DOHH2 (cell line): ENCODE results near the gene SUSD1.

ENCODE experiments used
- H3F3A ChIP-seq: fragments of 200-600 bp; sonication (generic), shearing (Covaris generic); 2 replicates; pipeline ENCODE4 v1.6.0; 2016; ENCODE audit warnings: antibody characterized with exemption, mild to moderate bottlenecking; ENCODE audit not compliant: control insufficient read depth, insufficient read depth
- H3K27ac ChIP-seq: fragments of 200-600 bp; sonication (generic); 2 replicates; pipeline ENCODE4 v1.5.1; 2014; ENCODE audit warnings: low read depth, mild to moderate bottlenecking, low read length, moderate library complexity
- H3K27me3 ChIP-seq: fragments of 200-600 bp; sonication (generic); 2 replicates; pipeline ENCODE4 v1.6.1; 2014; ENCODE audit warnings: mild to moderate bottlenecking, low read length, mixed read lengths; ENCODE audit not compliant: control insufficient read depth
- H3K36me3 ChIP-seq: fragments of 200-600 bp; sonication (generic); 2 replicates; pipeline ENCODE4 v1.6.1; 2014; ENCODE audit warnings: mild to moderate bottlenecking, low read length, moderate library complexity, mixed read lengths; ENCODE audit not compliant: control insufficient read depth
- H3K4me1 ChIP-seq: fragments of 200-600 bp; sonication (generic); 2 replicates; pipeline ENCODE4 v1.6.1; 2014; ENCODE audit warnings: mild to moderate bottlenecking, low read length, mixed read lengths; ENCODE audit not compliant: control insufficient read depth
- H3K4me2 ChIP-seq: fragments of 200-600 bp; sonication (generic); 2 replicates; pipeline ENCODE4 v1.6.0; 2014; ENCODE audit warnings: mild to moderate bottlenecking, low read length, moderate library complexity
- H3K4me3 ChIP-seq: fragments of 200-600 bp; sonication (generic); 2 replicates; pipeline ENCODE4 v1.5.1; 2014; ENCODE audit warnings: mild to moderate bottlenecking, low read length, mixed read lengths
- H3K79me2 ChIP-seq: fragments of 200-600 bp; sonication (generic); 2 replicates; pipeline ENCODE4 v1.6.1; 2014; ENCODE audit warnings: mild to moderate bottlenecking, low read length, mixed read lengths; ENCODE audit not compliant: control insufficient read depth
- H3K9me2 ChIP-seq: fragments of 200-600 bp; sonication (generic); replicated peaks from 2 replicates; pipeline ENCODE4 v1.6.1; 2014; ENCODE audit warnings: mild to moderate bottlenecking, low read length, mixed read lengths; ENCODE audit not compliant: control insufficient read depth
- H3K9me3 ChIP-seq: fragments of 200-600 bp; sonication (generic); 2 replicates; pipeline ENCODE4 v1.6.1; 2014; ENCODE audit warnings: antibody characterized with exemption, low read length, mixed read lengths; ENCODE audit not compliant: control insufficient read depth, insufficient read depth
- H4K20me1 ChIP-seq: fragments of 200-600 bp; sonication (generic); 2 replicates; pipeline ENCODE4 v1.6.0; 2014; ENCODE audit warnings: low read depth, mild to moderate bottlenecking, antibody characterized with exemption, low read length, moderate library complexity; ENCODE audit not compliant: control insufficient read depth, insufficient read depth
- EZH2phosphoT487 ChIP-seq: fragments of 200-600 bp; sonication (generic); IDR thresholded peaks from 2 replicates; pipeline ENCODE4 v1.6.1; 2017; ENCODE audit warnings: borderline replicate concordance, mild to moderate bottlenecking, antibody characterized with exemption, low read length, moderate library complexity, mixed read lengths
- TF ChIP-seq, protein P1 (sequence below): fragments of 200-600 bp; sonication (generic); IDR thresholded peaks from one replicate; pipeline ENCODE4 v1.5.1; 2014; ENCODE audit warnings: antibody characterized with exemption, mild to moderate bottlenecking, low read depth, low read length; ENCODE audit not compliant: poor library complexity, severe bottlenecking

The SUSD1 gene

DNA sequence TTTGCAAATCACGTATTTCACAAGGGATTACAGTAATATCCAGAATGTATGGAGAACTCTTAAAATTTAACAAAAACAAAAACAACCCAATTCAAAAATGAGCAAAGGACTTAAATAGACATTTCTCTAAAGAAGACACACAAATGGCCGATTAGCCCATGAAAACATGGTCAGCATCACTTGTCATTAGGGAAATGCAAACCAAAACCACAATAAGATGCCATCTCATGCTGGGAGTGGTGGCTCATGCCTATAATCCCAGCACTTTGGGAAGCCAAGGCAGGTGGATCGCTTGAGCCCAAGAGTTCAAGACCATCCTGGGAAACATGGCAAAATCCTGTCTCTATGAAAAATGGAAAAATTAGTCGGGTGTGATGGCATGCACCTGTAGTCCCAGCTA lies 120.2 kb downstream of the SUSD1 start:
- no peaks in the 10 kb centered on the region for H3K79me2 ChIP-seq

DNA sequence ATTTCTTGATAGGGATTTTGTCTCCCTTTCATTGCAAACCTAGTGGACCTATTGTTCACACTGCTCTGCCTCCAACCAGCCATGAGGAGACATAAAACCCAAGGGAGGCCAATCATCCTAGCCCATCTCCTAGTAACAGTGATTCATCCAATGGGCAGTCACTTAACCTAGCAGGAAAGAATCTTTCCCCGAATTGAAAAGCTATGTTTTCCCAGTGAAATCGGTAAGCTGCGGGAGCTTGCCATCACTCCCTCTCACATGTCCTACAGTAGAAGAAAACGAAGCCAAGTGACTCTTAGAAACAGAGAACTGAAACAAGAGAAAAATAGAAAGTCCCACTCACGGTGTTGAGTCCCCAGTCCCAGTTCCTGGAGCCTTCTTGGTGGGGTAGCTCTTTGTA lies 123.3 kb downstream of the SUSD1 start:
- H3K4me3 ChIP-seq = no peak overlapping the region
- no peaks in the 10 kb centered on the region for H3K27me3 ChIP-seq
- no peak overlapping the region for H3K4me2 ChIP-seq
- no peaks in the 10 kb centered on the region for H3K9me2 ChIP-seq
- peaks cover 16% of the 10 kb centered on the region for H3K4me1 ChIP-seq
- H3F3A ChIP-seq = no peaks in the 10 kb centered on the region
- H3K79me2 ChIP-seq = no peaks in the 10 kb centered on the region
- H3K36me3 ChIP-seq = no peaks in the 10 kb centered on the region
- peaks cover 12% of the 10 kb centered on the region; the same call in 1 of the 2 replicates for H3K9me3 ChIP-seq
- no peaks in the 10 kb centered on the region for H4K20me1 ChIP-seq
- no peak for TF ChIP-seq EZH2phosphoT487
- TF ChIP-seq, protein P1, sequence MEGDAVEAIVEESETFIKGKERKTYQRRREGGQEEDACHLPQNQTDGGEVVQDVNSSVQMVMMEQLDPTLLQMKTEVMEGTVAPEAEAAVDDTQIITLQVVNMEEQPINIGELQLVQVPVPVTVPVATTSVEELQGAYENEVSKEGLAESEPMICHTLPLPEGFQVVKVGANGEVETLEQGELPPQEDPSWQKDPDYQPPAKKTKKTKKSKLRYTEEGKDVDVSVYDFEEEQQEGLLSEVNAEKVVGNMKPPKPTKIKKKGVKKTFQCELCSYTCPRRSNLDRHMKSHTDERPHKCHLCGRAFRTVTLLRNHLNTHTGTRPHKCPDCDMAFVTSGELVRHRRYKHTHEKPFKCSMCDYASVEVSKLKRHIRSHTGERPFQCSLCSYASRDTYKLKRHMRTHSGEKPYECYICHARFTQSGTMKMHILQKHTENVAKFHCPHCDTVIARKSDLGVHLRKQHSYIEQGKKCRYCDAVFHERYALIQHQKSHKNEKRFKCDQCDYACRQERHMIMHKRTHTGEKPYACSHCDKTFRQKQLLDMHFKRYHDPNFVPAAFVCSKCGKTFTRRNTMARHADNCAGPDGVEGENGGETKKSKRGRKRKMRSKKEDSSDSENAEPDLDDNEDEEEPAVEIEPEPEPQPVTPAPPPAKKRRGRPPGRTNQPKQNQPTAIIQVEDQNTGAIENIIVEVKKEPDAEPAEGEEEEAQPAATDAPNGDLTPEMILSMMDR = no peak
- no peak overlapping the region for H3K27ac ChIP-seq

More for the DNA sequence above, 120.2 kb downstream of the SUSD1 start:
- Histone ChIP-seq H3K9me2 (no peaks in the 10 kb centered on the region), H4K20me1 (no peaks in the 10 kb centered on the region), H3K4me3 (no peak overlapping the region), H3K27ac (no peak overlapping the region), H3K27me3 (no peaks in the 10 kb centered on the region), H3F3A (no peaks in the 10 kb centered on the region), H3K4me1 (peaks cover 10% of the 10 kb centered on the region; the same call in 1 of the 2 replicates), H3K4me2 (no peak overlapping the region), H3K9me3 (0 out of 2 replicates have a peak, but pooled peaks cover 3% of the 10 kb centered on the region), H3K36me3 (no peaks in the 10 kb centered on the region)
- no peak for TF ChIP-seq EZH2phosphoT487
- TF ChIP-seq, protein P1 = no peak

DNA sequence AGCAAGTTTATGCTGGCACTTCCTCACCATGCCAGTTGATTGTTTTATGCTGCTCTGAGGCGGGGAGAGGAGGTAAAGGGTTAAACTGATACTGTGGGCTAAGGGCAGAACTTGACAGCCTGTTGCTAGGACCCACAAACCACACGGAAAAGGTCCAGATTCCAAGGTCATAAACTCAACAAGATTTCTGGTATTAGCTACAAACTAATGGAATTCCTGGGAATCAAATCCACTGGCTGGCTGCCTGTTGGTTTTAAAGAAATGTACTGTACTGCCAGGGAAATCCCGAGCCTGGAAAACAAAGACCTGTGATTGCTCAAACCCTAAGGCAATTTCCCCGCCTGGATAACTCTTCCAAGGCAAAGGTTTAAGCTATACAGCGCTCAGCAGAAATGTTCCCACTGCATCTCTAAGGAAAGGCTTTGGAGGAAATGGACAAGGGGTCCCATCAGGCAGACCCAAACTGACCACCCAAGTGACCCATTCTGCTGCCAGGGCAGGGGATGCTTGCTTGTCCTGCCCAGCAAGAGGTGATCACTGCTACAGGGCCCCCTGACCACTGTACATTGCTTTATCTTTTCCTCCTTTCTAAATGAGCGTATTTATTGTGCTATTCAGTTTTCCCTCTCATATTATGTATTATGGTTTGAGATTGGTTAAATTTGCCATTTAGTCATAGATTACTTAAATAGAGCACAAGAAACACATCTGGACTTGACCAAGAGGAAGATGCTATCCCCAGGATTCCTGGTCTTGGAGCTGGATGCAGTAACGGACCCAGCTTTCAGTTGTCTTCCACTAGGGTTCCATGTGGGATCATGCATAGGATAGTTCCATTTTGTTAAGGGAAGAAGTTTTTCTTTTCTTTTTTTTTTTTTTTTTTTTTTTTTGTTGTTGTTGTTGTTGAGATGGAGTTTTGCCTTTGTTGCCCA lies 124.3 kb downstream of the SUSD1 start:
- TF ChIP-seq EZH2phosphoT487 = no peak
- TF ChIP-seq, protein P1 = no peak

More for the DNA sequence above, 124.3 kb downstream of the SUSD1 start:
- Histone ChIP-seq H3K79me2 (no peaks in the 10 kb centered on the region), H4K20me1 (no peaks in the 10 kb centered on the region), H3K4me1 (peaks cover 17% of the 10 kb centered on the region), H3F3A (no peaks in the 10 kb centered on the region), H3K4me2 (no peak overlapping the region), H3K27ac (no peak overlapping the region), H3K4me3 (no peak overlapping the region), H3K9me2 (no peaks in the 10 kb centered on the region), H3K9me3 (peaks cover 12% of the 10 kb centered on the region; the same call in 1 of the 2 replicates), H3K27me3 (no peaks in the 10 kb centered on the region), H3K36me3 (no peaks in the 10 kb centered on the region)
